HG02623 (cell line): Measurements from ENCODE around the gene TRIP4.
"Not testable (repeated sequence)": the region's sequence is repeated elsewhere in the genome, so short reads cannot be mapped to it uniquely, and the experiment has no call there.

Source experiments
- ATAC-seq: cut with Tn5 transposase; IDR thresholded peaks from one replicate; pipeline ENCODE4 v1.9.1; 2021; ENCODE audit warnings: moderate library complexity; ENCODE audit not compliant: unreplicated experiment

The TRIP4 gene

GRCh38 chr15:64478863-64479262 lies 91.2 kb downstream of the TRIP4 start:
- ATAC-seq: no peak

- no peak for ATAC-seq
Observed at GRCh38 chr15:64480891-64481290, 93.3 kb downstream of the TRIP4 start.

- ATAC-seq: no peak
Observed at GRCh38 chr15:64483749-64484148, 96.1 kb downstream of the TRIP4 start.

- ATAC-seq: no peak
Observed at GRCh38 chr15:64485796-64486195, 98.2 kb downstream of the TRIP4 start.

GRCh38 chr15:64490598-64491259 lies 103.1 kb downstream of the TRIP4 start:
- no peak for ATAC-seq

GRCh38 chr15:64493641-64494040 lies 106.0 kb downstream of the TRIP4 start:
- ATAC-seq: no peak

- ATAC-seq: not testable (repeated sequence)
Observed at GRCh38 chr15:64495968-64496367, 108.3 kb downstream of the TRIP4 start.

GRCh38 chr15:64500695-64501395 lies 113.2 kb downstream of the TRIP4 start:
- no peak for ATAC-seq

GRCh38 chr15:64501396-64501715 lies 113.7 kb downstream of the TRIP4 start:
- ATAC-seq: no peak

- no peak for ATAC-seq
Observed at GRCh38 chr15:64502151-64502550, 114.5 kb downstream of the TRIP4 start.

- no peak for ATAC-seq
Observed at GRCh38 chr15:64502551-64502950, 114.9 kb downstream of the TRIP4 start.

- ATAC-seq: no peak
Observed at GRCh38 chr15:64503197-64503596, 115.6 kb downstream of the TRIP4 start.

GRCh38 chr15:64503640-64504039 lies 116.0 kb downstream of the TRIP4 start:
- no peak for ATAC-seq
